HepG2 (cell line): Measurements from ENCODE around the gene CAGE1. TPM values are rescaled to one million over a fixed set of nuclear protein-coding genes. Genes with fewer than 3 reads are reported as not detected.

ENCODE experiments used
- AKNA ChIP-seq: sonication (generic); formaldehyde crosslinking; IDR thresholded peaks from 2 replicates; pipeline ENCODE4 v1.4.0; 2020; ENCODE audit warnings: missing genetic modification reagents, borderline replicate concordance
- DNMT3B ChIP-seq: conservative IDR thresholded peaks from 2 replicates; pipeline ENCODE4 v1.6.1; 2016; ENCODE audit warnings: missing biosample characterization, control low read depth
- GTF3A ChIP-seq: sonication (generic); formaldehyde crosslinking; conservative IDR thresholded peaks from 2 replicates; pipeline ENCODE4 v1.4.0; 2020; ENCODE audit warnings: mild to moderate bottlenecking, missing genetic modification reagents
- HNRNPH1 ChIP-seq: fragments of 200-400 bp; formaldehyde crosslinking; optimal IDR thresholded peaks from 2 replicates; pipeline ENCODE3; 2017; ENCODE audit warnings: mild to moderate bottlenecking, low read depth, low read length
- KLF12 ChIP-seq: sonication (generic); formaldehyde crosslinking; IDR thresholded peaks from 2 replicates; pipeline ENCODE4 v1.4.0; 2020; ENCODE audit warnings: missing genetic modification reagents, borderline replicate concordance
- ZNF235 ChIP-seq: sonication (generic); formaldehyde crosslinking; IDR thresholded peaks from 2 replicates; pipeline ENCODE4 v1.8.1; 2023; ENCODE audit warnings: mild to moderate bottlenecking, missing genetic modification reagents, borderline replicate concordance
- ZNF274 ChIP-seq: sonication (generic); formaldehyde crosslinking; IDR thresholded peaks from 2 replicates; pipeline ENCODE4 v1.5.1; 2020; ENCODE audit warnings: mild to moderate bottlenecking, missing genetic modification reagents
- ZNF367 ChIP-seq: sonication (generic); formaldehyde crosslinking; IDR thresholded peaks from 2 replicates; pipeline ENCODE4 v1.4.0; 2020; ENCODE audit warnings: missing genetic modification reagents, borderline replicate concordance
- ZNF781 ChIP-seq: sonication (generic); formaldehyde crosslinking; IDR thresholded peaks from 2 replicates; pipeline ENCODE4 v1.5.1; 2020; ENCODE audit warnings: borderline replicate concordance, mild to moderate bottlenecking, missing genetic modification reagents; ENCODE audit errors: not compliant biosample characterization
- polyA plus RNA-seq, 8 experiments: library from polyadenylated mRNA; depleted of rRNA in 3 of 8; stranded (reverse) in 7 of 8; unstranded in 1 of 8; fragments of >200 nt; fragmentation: Illumina TruSeq in 4 of 8; extraction: Trizol in 4 of 8; gene quantifications; 2 replicates each; pipeline versions ENCODE4 v1.2.1 to v1.2.3, GENCODE V29; 2011 to 2016; ENCODE audit warnings: low read depth in 4 of 8, missing spikeins in 1 of 8, mixed read lengths in 1 of 8; ENCODE audit not compliant: insufficient read depth in 1 of 8
- total RNA-seq, 5 experiments: library from RNA; depleted of rRNA; stranded (reverse); fragments of >200 nt; fragmentation: Illumina TruSeq; extraction: Trizol; gene quantifications; 2 replicates each; pipeline ENCODE4 v1.2.3, GENCODE V29; 2016; ENCODE audit warnings: low read depth in 1 of 5

The CAGE1 gene
- total and polyA plus RNA-seq, 2 of the 13 experiments (the other 11 are each of a cell fraction or from before 2014, with no cell fraction given), result 0.03 to 0.15 TPM

GRCh38 chr6:7341271-7341670 is 48.3 kb downstream of the CAGE1 start (continued):
- TF ChIP-seq AKNA (no peak), GTF3A (CRISPR knock-in tag) (no peak), ZNF235 (no peak), ZNF367 (no peak), ZNF781 (CRISPR knock-in tag) (no peak), ZNF274 (no peak), HNRNPH1 (no peak), KLF12 (CRISPR knock-in tag) (no peak), DNMT3B (CRISPR knock-in tag) (no peak)
